Measurements from ENCODE around the gene TAL2.
"Not testable (repeated sequence)": the region's sequence is repeated elsewhere in the genome, so short reads cannot be mapped to it uniquely, and the experiment has no call there.

Gene TAL2

GRCh38 chr9:105701145-105701544, 38.9 kb downstream of the TAL2 start:
- no peak for TF ChIP-seq CTCF (conservative IDR thresholded peaks at IDR 0.05; ENCODE audit: low read depth, low read length)
- H3K4me3 ChIP-seq (ENCODE audit: low read depth, low read length): no peak overlapping the region
- no peak for DNase-seq (ENCODE audit: low read depth)

GRCh38 chr9:105702207-105702606, 40.0 kb downstream of the TAL2 start:
- TF ChIP-seq CTCF (conservative IDR thresholded peaks at IDR 0.05; ENCODE audit: low read depth, low read length): no peak
- no peak overlapping the region for H3K4me3 ChIP-seq (ENCODE audit: low read depth, low read length)
- no peak for DNase-seq (ENCODE audit: low read depth)

GRCh38 chr9:105703638-105704037, 41.4 kb downstream of the TAL2 start:
- not testable (repeated sequence) for H3K4me3 ChIP-seq (ENCODE audit: low read depth, low read length); DNase-seq (ENCODE audit: low read depth)

GRCh38 chr9:105706156-105706555, 43.9 kb downstream of the TAL2 start:
- no peak for DNase-seq (ENCODE audit: low read depth)
- TF ChIP-seq CTCF (conservative IDR thresholded peaks at IDR 0.05; ENCODE audit: low read depth, low read length): no peak

GRCh38 chr9:105708405-105708804, 46.1 kb downstream of the TAL2 start:
- TF ChIP-seq CTCF (conservative IDR thresholded peaks at IDR 0.05; ENCODE audit: low read depth, low read length): no peak
- DNase-seq (ENCODE audit: low read depth): no peak

More at GRCh38 chr9:105706156-105706555, 43.9 kb downstream of the TAL2 start:
- H3K4me3 ChIP-seq (ENCODE audit: low read depth, low read length): no peak overlapping the region

GRCh38 chr9:105710638-105711037, 48.4 kb downstream of the TAL2 start:
- DNase-seq (ENCODE audit: low read depth): no peak
- no peak overlapping the region for H3K4me3 ChIP-seq (ENCODE audit: low read depth, low read length)
- TF ChIP-seq CTCF (conservative IDR thresholded peaks at IDR 0.05; ENCODE audit: low read depth, low read length): no peak

More at GRCh38 chr9:105708405-105708804, 46.1 kb downstream of the TAL2 start:
- H3K4me3 ChIP-seq (ENCODE audit: low read depth, low read length): no peak overlapping the region

- no peak for TF ChIP-seq CTCF (conservative IDR thresholded peaks at IDR 0.05; ENCODE audit: low read depth, low read length)
- H3K4me3 ChIP-seq (ENCODE audit: low read depth, low read length): no peak overlapping the region
- no peak for DNase-seq (ENCODE audit: low read depth)
Measured at GRCh38 chr9:105711867-105712266, 49.6 kb downstream of the TAL2 start.

- DNase-seq (ENCODE audit: low read depth): no peak
- TF ChIP-seq CTCF (conservative IDR thresholded peaks at IDR 0.05; ENCODE audit: low read depth, low read length): no peak
- H3K4me3 ChIP-seq (ENCODE audit: low read depth, low read length): no peak overlapping the region
Measured at GRCh38 chr9:105712297-105712696, 50.0 kb downstream of the TAL2 start.

All from choroid plexus epithelial cell (primary cell).